GDM1 (cell line): ENCODE results near the gene LRRC30.

Experiments
- DNase-seq: peaks from one replicate; lab custom pipeline; 2025; lab: John Stamatoyannopoulos, UW

The LRRC30 gene

DNA sequence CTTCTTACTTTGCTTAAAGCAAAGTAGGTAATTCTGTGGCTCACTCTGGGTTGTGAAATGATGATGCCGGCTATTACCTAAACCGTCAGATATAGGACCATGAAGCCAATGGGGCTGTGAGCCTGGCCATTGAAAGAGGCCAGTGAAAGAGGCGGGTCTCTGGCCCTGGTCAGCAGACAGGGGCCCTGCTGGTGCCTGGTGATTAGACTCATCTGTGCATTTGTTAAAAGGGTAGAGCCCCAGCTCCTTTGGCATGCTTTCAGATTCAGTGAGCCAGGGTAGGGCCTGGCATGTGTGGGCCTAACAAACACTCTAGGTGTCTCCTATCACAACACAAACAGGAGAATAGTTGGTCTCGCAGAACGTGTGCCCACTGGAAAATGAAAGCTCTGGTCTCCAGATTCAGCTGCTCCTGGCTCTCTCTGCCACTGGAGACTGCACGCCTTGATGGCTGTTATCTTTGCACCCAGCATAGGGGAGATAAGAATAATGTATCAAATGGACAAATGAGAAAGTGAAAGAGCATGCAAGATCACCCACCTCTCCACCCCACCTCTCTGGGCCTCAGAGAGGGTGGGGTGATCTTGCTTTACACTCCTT, 6.9 kb downstream of the LRRC30 start:
- DNase-seq: no peak

DNA sequence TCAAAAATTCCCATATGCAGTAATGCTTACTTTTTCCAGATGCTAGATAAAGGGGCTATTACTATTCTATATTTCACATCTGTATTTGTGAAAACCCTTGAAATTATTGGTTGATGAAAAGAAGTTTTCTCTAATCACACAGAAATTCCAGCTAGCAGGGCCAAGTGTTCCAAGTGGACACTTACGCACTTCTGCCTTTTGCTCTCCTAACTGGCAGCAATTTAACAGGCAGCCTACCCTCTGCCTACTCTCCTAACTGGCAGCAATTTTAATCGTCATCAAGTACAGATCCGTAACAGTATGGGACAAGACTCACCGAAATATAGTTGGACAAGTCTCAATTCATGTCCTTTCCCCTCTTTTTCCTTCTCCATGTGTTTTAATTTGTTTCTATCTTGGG, 12.0 kb downstream of the LRRC30 start:
- DNase-seq: no peak

DNA sequence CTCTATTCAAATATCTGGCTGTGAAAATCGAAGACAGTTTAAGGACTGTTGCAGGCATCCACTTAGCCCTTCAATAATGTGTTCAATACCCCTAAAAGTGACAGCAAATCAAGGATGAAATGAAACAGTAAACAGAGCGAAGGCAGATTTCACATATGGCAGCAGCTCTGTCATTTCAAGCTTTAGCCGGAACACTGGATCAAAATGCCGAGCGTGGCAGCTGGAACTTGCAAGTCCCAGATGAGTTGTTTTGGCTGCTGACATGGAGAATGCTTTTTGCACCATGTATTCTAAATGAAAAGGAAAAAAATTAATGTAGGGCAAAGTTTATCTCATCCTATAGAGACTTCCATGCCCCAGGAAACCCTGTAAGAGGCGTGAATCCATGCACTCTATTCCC, 18.0 kb downstream of the LRRC30 start:
- no peak for DNase-seq

DNA sequence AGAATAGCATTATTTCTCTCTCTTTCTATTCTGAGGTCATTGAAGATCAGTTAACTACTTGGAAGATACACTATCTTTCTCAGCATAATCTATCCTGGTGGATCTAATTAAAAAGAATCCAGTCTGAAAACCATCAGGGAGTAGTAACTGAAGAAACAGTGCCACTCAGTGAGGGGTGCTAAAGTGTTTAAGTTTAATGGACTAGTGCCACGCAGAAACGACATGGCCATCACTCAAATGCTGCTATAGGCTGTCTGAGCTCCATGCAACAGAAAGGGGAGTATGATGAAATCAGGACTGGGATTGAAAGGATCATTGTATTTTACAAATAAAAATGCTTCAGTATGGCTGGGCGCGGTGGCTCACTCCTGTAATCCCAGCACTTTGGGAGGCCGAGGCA, 23.3 kb downstream of the LRRC30 start:
- no peak for DNase-seq

DNA sequence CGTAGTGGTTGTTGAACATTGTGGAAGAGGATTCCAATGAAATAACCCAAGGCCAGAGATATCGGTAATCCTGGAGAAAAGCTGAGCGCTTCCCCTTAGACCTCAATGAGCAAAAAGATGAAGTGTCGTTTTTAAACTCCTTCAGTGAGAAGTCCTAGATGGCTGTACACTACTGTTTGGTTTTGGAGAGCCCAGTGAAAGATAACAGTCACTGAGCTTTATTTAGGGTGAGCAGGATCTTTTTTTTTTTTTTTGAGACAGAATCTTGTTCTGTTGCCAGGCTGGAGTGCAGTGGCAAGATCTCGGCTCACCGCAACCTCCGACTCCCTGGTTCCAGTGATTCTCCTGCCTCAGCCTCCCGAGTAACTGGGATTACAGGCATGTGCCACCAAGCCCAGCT, 24.2 kb downstream of the LRRC30 start:
- DNase-seq: no peak

DNA sequence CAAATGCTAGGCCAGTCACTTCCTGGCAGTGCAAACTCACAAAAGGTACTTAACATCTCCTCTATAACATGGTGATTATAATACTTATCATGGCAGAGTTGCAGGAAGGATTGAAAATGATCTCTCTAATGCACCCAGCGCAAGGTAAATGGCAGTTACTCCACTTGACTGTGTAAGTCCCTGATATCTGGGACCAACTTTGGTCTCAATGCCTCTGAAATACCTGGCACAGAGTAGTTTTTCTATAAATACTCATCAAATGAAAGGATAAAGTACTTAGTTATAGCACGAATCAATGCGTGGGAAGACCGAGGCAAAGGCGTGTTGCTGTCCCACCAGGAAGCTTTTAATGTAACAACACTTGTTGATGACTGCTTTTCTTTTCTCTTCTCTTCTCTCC, 24.8 kb downstream of the LRRC30 start:
- no peak for DNase-seq

DNA sequence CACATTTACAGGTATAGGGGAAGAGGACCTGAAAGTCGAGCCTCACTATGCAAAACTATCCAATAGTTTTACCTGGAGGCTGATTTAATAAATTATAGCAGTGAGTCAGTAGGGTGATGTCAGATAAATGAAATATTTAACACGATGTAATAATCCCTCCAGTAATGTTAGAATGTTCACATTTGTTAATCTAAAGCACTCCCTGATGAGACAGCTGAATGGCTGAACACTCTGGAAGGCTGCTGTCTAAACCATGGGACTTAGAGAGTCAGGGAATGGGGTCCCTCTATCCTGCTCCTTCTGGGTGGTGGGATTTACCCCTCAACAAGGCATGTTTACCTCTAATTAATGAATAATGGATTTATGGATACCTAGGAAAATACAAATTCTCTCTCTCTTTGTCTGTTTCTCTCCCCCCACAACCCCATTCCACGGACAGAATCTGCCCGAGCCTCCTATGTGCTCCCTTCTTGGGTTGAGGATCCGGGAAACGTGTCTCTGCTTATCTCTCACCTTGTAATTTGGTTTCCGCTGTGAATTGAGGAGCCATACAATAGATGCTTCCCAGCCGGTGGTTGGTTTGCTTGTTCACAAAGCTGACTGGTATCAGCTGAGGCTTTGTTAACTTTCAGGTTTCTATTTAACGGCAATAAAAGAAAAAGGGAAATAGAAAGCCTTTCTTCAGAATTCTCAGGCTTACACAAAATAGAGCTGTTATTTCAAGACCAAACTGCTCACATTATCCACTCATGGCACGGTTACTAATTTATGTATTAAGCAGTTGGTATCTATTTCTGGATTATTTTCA, 25.9 kb downstream of the LRRC30 start:
- DNase-seq: no peak

DNA sequence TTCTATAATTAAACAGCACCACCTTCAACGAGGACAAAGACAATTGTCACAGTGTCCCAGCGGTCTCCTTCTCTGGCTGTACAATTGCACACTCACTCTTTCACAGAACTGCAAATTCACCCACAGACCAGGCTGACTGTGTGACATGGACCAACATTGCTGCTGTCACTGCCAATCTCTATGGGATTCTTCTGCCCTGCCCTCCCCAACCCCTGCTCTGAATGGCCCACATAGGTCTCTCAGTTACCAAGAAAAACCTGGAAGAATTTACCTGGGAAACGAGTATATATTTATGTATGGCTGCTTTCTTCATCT, 26.5 kb downstream of the LRRC30 start:
- no peak for DNase-seq

DNA sequence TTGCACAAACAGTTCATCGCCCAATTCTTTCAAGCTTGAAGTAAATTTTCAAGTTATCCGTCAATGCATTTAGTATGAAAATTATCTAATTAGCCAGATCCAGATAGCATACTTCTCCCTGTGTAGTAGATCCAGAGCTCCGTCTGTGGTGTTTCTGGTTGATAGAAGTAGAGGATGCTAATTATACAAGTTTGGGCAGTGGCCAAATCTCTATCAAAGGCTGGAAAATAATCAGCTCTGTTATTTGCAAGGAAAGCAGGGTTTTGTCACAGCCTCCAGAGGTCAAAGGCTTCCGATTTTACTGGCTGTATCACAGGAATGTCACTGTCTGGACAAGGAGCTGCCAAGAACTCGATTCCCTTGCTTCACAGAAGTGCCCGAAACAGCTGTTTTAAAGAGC, 28.6 kb downstream of the LRRC30 start:
- DNase-seq: no peak

DNA sequence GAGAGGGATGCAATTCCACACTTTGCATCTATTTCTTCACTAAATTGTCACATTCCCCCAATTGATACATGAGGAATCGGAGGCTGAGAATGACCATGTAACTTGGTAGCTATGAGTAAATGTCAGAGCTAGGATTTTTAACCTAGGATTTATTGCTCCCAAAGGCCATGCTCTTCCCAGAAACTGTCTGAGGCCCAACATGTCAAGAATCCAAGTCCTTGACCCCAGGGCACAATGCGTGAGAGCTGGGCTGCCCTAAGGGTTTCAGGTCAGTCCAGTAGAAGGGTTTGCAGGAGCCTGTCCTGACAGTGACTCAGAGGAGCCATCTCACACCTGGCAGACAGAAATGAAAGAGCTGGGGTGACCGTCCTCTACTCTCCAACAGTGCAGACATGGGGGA, 30.3 kb downstream of the LRRC30 start:
- DNase-seq: no peak

DNA sequence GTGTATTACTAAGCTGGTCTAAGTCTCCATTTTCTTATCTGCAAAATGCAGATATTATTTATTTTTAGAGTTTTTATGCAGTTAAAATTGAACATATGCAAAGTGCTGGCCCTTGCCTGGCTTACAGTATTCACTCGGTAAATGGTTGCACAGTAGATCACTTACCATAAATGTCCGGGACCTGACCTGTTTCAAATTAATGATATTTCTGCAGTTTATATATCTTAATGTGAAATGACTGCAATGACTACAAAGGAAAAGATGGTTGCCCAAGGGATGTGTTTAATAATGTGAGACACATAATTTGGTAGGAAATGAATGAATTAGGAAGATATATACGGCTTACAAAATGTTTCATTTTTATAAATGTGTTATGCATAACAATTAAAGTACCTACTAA, 37.1 kb downstream of the LRRC30 start:
- no peak for DNase-seq

DNA sequence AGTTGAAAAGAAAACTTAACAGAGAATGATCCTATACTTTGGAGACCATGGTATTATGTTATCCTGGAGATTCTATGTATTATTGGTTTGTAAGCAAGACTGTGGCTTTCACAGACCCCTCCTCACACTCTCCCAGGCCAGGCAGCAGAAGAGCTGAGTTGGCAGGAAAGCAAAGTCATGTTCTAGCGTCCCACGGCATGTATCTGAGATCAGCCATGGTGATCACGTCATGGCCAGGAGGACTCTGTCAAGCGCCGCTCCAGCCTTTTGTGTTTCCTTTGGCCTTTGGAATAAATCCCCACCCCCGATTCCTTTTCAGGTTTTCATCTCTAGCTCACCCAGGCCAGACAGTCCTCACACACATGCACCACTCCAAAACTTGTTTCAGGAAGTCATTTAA, 39.1 kb downstream of the LRRC30 start:
- DNase-seq: no peak

DNA sequence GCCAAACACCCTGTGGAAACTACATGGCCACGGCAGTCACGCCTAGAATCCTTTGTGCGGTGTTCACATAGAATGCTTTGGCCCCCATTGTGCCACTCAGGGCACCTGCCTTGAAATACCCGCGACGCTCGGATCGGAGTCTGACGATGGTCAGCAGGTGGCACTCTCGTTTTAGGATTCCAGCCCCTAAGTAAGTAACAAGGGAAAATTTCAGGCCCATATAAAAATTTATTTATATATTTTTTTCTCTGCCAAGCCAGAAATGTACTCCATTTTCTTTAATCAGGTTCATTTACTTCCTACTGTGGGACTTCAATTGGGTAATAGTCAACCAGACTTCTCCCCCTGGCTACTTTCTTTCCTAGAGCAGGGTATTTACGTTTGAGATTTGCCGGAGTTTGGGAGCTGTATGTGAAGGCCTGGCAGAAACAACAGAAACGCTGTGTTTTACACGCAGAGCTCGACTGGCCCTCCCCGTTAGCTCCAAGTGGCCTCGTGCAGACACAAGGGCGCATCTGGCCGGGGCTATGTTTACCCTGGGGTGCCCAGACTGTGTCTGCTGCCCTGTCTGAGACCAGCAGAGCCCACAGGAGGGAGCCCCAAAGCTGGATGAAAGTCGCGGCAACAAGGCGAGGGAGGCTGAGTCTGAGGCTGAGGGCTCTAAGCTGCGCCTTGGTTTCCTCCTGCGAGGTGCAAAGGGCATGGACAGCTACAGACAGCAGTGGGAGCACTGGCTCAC, 41.6 kb downstream of the LRRC30 start:
- peak; percentile 58 for DNase-seq

DNA sequence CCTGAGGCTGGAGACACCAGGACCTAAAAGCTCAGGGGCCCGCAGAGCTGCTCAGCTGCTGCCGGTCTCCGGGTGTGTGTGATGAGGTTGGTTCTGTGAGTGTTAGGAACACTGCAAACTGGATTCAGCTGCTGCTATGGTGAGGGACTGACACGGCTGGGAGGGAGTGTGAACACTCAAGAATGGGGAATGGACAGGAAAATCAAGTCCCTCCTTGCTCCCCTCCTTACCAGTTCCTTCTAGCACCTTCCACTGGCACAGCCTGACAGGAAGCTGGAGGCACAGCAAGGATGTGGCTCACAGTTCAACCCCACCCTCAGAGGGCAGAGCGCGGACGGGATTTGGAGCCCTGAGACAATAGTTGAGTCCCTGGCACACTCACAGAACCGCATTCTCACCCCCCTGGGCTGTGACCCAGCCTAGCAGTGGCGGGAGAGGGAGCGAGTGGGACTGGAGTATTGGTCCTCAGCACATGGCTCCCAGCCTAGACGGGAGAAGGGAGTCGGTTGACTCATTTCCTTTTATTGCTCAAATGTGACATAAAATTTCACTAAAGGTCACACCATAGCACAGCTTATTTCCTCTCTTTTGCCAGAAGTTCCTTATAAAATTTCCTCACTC, 42.5 kb downstream of the LRRC30 start:
- DNase-seq: peak; percentile 66

DNA sequence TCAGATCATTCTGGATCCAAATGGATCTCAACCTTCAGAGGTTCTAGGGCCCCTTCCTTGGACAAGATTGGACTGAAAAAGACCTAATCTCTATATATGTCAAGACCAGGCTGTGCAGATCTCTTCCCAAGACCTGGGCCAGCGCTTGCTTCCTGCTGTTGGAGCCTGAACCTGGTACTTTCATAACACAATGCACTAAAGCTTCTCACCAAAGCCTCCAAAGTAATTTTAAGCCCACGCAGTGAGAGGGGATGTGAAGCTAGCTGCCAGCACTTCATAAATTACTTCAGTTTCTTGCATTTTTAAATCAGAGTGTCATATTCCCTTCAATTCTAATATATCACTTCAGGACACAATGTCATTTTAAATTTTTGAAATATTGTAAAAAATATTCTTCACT, 50.7 kb downstream of the LRRC30 start:
- no peak for DNase-seq
